HepG2 (cell line): Measurements from ENCODE around the gene CKAP2L. TPM values are rescaled to one million over a fixed set of nuclear protein-coding genes. Genes with fewer than 3 reads are reported as not detected.

ENCODE experiments used
- ATAC-seq: fragments of 200-7000 bp; cut with Tn5 transposase; 3 replicates; pipeline ENCODE4 v1.9.1; 2020; ENCODE audit warnings: mild to moderate bottlenecking, moderate library complexity
- BruUV-seq: library from RNA; stranded (reverse); fragments of 400-500 nt; replicated peaks from 2 replicates; lab custom pipeline; 2021; lab: Mats Ljungman, UMichigan
- CTCF ChIA-PET: fragments of 300-600 bp; formaldehyde crosslinking; extraction: SDS; loops from one replicate; lab custom pipeline; 2021; ENCODE audit warnings: low total read pairs, inconsistent platforms, low intra/inter-chr PET ratio; lab: Yijun Ruan, JAX
- POLR2A ChIA-PET: fragments of 350-600 bp; sonication (Branson Sonifier 250); formaldehyde crosslinking; loops from one replicate; lab custom pipeline; 2020; ENCODE audit warnings: antibody characterized with exemption, inconsistent platforms; lab: Yijun Ruan, JAX
- DNase-seq: peaks from one replicate; pipeline ENCODE4 v3.0.0-alpha.2; 2015; ENCODE audit warnings: low spot score
- FAIRE-seq: peaks from 3 replicates; lab custom pipeline; 2011; peaks lifted over from hg19 to GRCh38; lab: Jason Lieb, UNC
- H2AFZ ChIP-seq: one replicate; pipeline ENCODE4 v1.6.1; 2011; ENCODE audit warnings: low read length, inconsistent platforms
- H3K27ac ChIP-seq: fragments of 300-600 bp; 3 replicates; pipeline ENCODE4 v1.8.0; 2011; ENCODE audit warnings: mixed run types, mild to moderate bottlenecking, mixed read lengths, low read length, inconsistent platforms; ENCODE audit not compliant: insufficient read depth; ENCODE audit errors: extremely low read length
- H3K27me3 ChIP-seq, 2 experiments: fragments of 200-600 bp in 1 of 2; 2 replicates in 1 of 2; 3 replicates in 1 of 2; pipeline versions ENCODE4 v1.6.0 to v1.8.0; 2011; ENCODE audit warnings: low read length in 2 of 2, mild to moderate bottlenecking in 2 of 2, moderate library complexity in 2 of 2, inconsistent platforms in 1 of 2; ENCODE audit not compliant: insufficient read depth in 2 of 2, control insufficient read depth in 1 of 2
- H3K36me3 ChIP-seq, 2 experiments: fragments of 200-600 bp in 1 of 2; replicated peaks in 1 of 2; 2 replicates in 1 of 2; 3 replicates in 1 of 2; pipeline versions ENCODE4 v1.5.1 to v1.8.0; 2011; ENCODE audit warnings: low read length in 2 of 2, inconsistent platforms in 1 of 2; ENCODE audit not compliant: insufficient read depth in 2 of 2, control insufficient read depth in 1 of 2
- H3K4me1 ChIP-seq: 2 replicates; pipeline ENCODE4 v1.5.1; 2012; ENCODE audit warnings: low read length, inconsistent platforms; ENCODE audit not compliant: insufficient read depth
- H3K4me2 ChIP-seq: 2 replicates; pipeline ENCODE4 v1.6.0; 2011; ENCODE audit warnings: low read depth, low read length, inconsistent platforms
- H3K4me3 ChIP-seq, 3 experiments: fragments of 200-600 bp in 1 of 3; sonication (generic), shearing (Covaris generic) in 1 of 3; replicated peaks in 1 of 3; 2 replicates each; pipeline ENCODE4 v1.5.1; 2011 to 2016; ENCODE audit warnings: low read length in 3 of 3, inconsistent platforms in 2 of 3, low read depth in 2 of 3, mild to moderate bottlenecking in 2 of 3, control low read depth in 1 of 3, mixed read lengths in 1 of 3; ENCODE audit not compliant: insufficient read depth in 1 of 3
- H3K79me2 ChIP-seq: one replicate; pipeline ENCODE4 v1.6.1; 2011; ENCODE audit warnings: low read length, inconsistent platforms; ENCODE audit not compliant: insufficient read depth
- H3K9ac ChIP-seq: 2 replicates; pipeline ENCODE4 v1.6.0; 2011; ENCODE audit warnings: mild to moderate bottlenecking, low read depth, low read length, inconsistent platforms; ENCODE audit not compliant: insufficient read depth
- H3K9me3 ChIP-seq: 2 replicates; pipeline ENCODE4 v1.5.1; 2012; ENCODE audit warnings: mild to moderate bottlenecking, low read length
- H4K20me1 ChIP-seq: 2 replicates; pipeline ENCODE4 v1.6.0; 2011; ENCODE audit warnings: inconsistent platforms, mild to moderate bottlenecking, low read length, moderate library complexity; ENCODE audit not compliant: insufficient read depth
- ATF4 ChIP-seq, 2 experiments: fragments of 450-650 bp in 1 of 2; sonication (generic) in 1 of 2; formaldehyde crosslinking; IDR thresholded peaks; 2 replicates each; pipeline versions ENCODE4 v1.5.0 to v1.8.0; 2020 to 2022; ENCODE audit warnings: mild to moderate bottlenecking in 1 of 2, missing genetic modification reagents in 1 of 2
- CCAR2 ChIP-seq: fragments of 200-400 bp; formaldehyde crosslinking; optimal IDR thresholded peaks from 2 replicates; pipeline ENCODE3; 2018; ENCODE audit warnings: low read depth, mild to moderate bottlenecking, low read length, moderate library complexity
- DR1 ChIP-seq: sonication (generic); formaldehyde crosslinking; IDR thresholded peaks from 2 replicates; pipeline ENCODE4 v1.8.0; 2021; ENCODE audit warnings: mild to moderate bottlenecking, missing genetic modification reagents, inconsistent platforms
- FOXK1 ChIP-seq: sonication (generic); formaldehyde crosslinking; IDR thresholded peaks from 2 replicates; pipeline ENCODE4 v1.4.0; 2020; ENCODE audit warnings: low read depth, missing genetic modification reagents, borderline replicate concordance
- HOXD1 ChIP-seq: sonication (generic); formaldehyde crosslinking; IDR thresholded peaks from 2 replicates; pipeline ENCODE4 v1.5.0; 2020; ENCODE audit warnings: missing genetic modification reagents
- MAFF ChIP-seq: IDR thresholded peaks from 2 replicates; pipeline ENCODE4 v1.6.1; 2011; ENCODE audit warnings: low read depth, low read length, improper control_type of control experiment
- MAFK ChIP-seq, 2 experiments: IDR thresholded peaks in 1 of 2; conservative IDR thresholded peaks in 1 of 2; 2 replicates each; pipeline ENCODE4 v1.6.1; 2011; ENCODE audit warnings: improper control_type of control experiment in 2 of 2, low read length in 2 of 2
- NFE2L1 ChIP-seq: sonication (generic); formaldehyde crosslinking; IDR thresholded peaks from 2 replicates; pipeline ENCODE4 v1.4.0; 2020; ENCODE audit warnings: missing genetic modification reagents, mild to moderate bottlenecking, borderline replicate concordance
- NR2F2 ChIP-seq: IDR thresholded peaks from 2 replicates; pipeline ENCODE4 v1.6.1; 2012; ENCODE audit warnings: low read depth, inconsistent platforms, borderline replicate concordance
- SP2 ChIP-seq: sonication (generic); formaldehyde crosslinking; IDR thresholded peaks from 2 replicates; pipeline ENCODE4 v1.5.1; 2020; ENCODE audit warnings: mild to moderate bottlenecking, missing genetic modification reagents
- TP53 ChIP-seq: sonication (generic); formaldehyde crosslinking; conservative IDR thresholded peaks from 2 replicates; pipeline ENCODE4 v1.4.0; 2020; ENCODE audit warnings: missing genetic modification reagents
- ZBTB33 ChIP-seq: sonication (generic); formaldehyde crosslinking; IDR thresholded peaks from 2 replicates; pipeline ENCODE4 v1.4.0; 2020; ENCODE audit warnings: missing genetic modification reagents
- ZMYM3 ChIP-seq: sonication (generic); formaldehyde crosslinking; IDR thresholded peaks from 2 replicates; pipeline ENCODE4 v1.5.1; 2020; ENCODE audit warnings: mild to moderate bottlenecking, missing genetic modification reagents
- ZNF557 ChIP-seq: sonication (generic); formaldehyde crosslinking; IDR thresholded peaks from 2 replicates; pipeline ENCODE4 v1.4.0; 2020; ENCODE audit warnings: missing genetic modification reagents
- ZNF790 ChIP-seq: sonication (generic); formaldehyde crosslinking; IDR thresholded peaks from 2 replicates; pipeline ENCODE4 v1.8.0; 2022; ENCODE audit warnings: missing genetic modification reagents, mild to moderate bottlenecking, borderline replicate concordance
- ZNF800 ChIP-seq: sonication (generic); formaldehyde crosslinking; IDR thresholded peaks from 2 replicates; pipeline ENCODE4 v1.4.0; 2020; ENCODE audit warnings: missing genetic modification reagents
- WGBS: methylation state at CpG from one replicate; pipeline ENCODE4 v1.1.6; 2017; ENCODE audit warnings: low lambda C conversion rate; 5-methylcytosine and 5-hydroxymethylcytosine counted together
- in situ Hi-C: cut with HindIII; loops from 2 replicates; pipeline ENCODE4 v1.10.0; 2017; ENCODE audit warnings: low pct_unique_long_range_greater_than_20kb; ENCODE audit not compliant: extremely low pct_ligation_motif_present
- intact Hi-C: fragments of 100-400 bp; cut with micrococcal nuclease; formaldehyde crosslinking; loops from one replicate; pipeline ENCODE4 v1.10.0; 2022; ENCODE audit not compliant: unreplicated experiment
- polyA plus RNA-seq, 8 experiments: library from polyadenylated mRNA; depleted of rRNA in 3 of 8; stranded (reverse) in 7 of 8; unstranded in 1 of 8; fragments of >200 nt; fragmentation: Illumina TruSeq in 4 of 8; extraction: Trizol in 4 of 8; gene quantifications; 2 replicates each; pipeline versions ENCODE4 v1.2.1 to v1.2.3, GENCODE V29; 2011 to 2016; ENCODE audit warnings: low read depth in 4 of 8, missing spikeins in 1 of 8, mixed read lengths in 1 of 8; ENCODE audit not compliant: insufficient read depth in 1 of 8
- total RNA-seq, 5 experiments: library from RNA; depleted of rRNA; stranded (reverse); fragments of >200 nt; fragmentation: Illumina TruSeq; extraction: Trizol; gene quantifications; 2 replicates each; pipeline ENCODE4 v1.2.3, GENCODE V29; 2016; ENCODE audit warnings: low read depth in 1 of 5

The CKAP2L gene
- total and polyA plus RNA-seq, 2 of the 13 experiments (the other 11 are each of a cell fraction or from before 2014, with no cell fraction given): 7.1 to 9.5 TPM

DNA sequence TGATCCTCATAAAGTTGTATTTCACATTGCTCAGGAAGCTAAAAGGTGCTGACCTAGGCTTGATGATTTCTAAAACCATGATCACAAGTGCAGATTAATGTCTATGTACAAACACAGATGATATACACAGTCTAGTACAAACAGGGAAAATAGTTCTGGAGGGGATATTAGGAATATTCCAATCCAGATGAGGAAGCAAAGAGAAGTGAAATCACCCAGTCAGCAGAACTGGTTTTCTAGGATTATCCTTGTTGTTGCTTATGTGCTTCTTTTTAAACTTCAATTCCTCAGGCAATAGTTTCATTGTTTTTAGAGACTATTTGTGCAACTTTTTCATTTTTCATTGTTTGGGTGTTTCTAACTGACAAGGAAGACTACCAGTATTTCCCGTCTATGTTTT, 15.2 kb upstream of the CKAP2L start:
- DNase-seq (no peak), ATAC-seq (no peak), FAIRE-seq (no peak)
- ChIA-PET POLR2A (no interaction called here), CTCF (no interaction called here)
- H3K27me3 ChIP-seq: no peaks in the 10 kb centered on the region
- in situ Hi-C loops: no loop called here
- no peak overlapping the region for H2AFZ ChIP-seq
- no peaks in the 10 kb centered on the region for H3K79me2 ChIP-seq
- no TSS peak for BruUV-seq
- H3K9me3 ChIP-seq: no peaks in the 10 kb centered on the region
- TF ChIP-seq MAFF (peak; percentile 80), HOXD1 (CRISPR knock-in tag) (no peak), MAFK (conservative IDR thresholded peaks at IDR 0.05 in 1 of 2, IDR thresholded peaks at IDR 0.05 in 1 of 2; ENCODE audit: low read length in 2 of 2) (peak; percentile 82 to 84)
- H4K20me1 ChIP-seq: no peaks in the 10 kb centered on the region
- no peak overlapping the region for H3K9ac ChIP-seq
- intact Hi-C loops: no loop called here
- 94% methylated on average over 1 of the region's 1 CpG for WGBS
- no peaks in the 10 kb centered on the region for H3K4me1 ChIP-seq
- H3K27ac ChIP-seq: no peak overlapping the region
- H3K4me2 ChIP-seq: no peak overlapping the region
- H3K4me3 ChIP-seq: no peak overlapping the region
- no peaks in the 10 kb centered on the region for H3K36me3 ChIP-seq

GRCh38 chr2:112777036-112777435, 12.6 kb upstream of the CKAP2L start:
- no peaks in the 10 kb centered on the region for H4K20me1 ChIP-seq
- FAIRE-seq (no peak), DNase-seq (no peak), ATAC-seq (no peak)
- POLR2A ChIA-PET: no interaction called here
- H3K27ac ChIP-seq: no peak overlapping the region
- in situ Hi-C loops: no loop called here
- no peaks in the 10 kb centered on the region for H3K27me3 ChIP-seq
- intact Hi-C loops: no loop called here
- H3K4me1 ChIP-seq: no peaks in the 10 kb centered on the region
- H3K79me2 ChIP-seq: no peaks in the 10 kb centered on the region
- BruUV-seq: no TSS peak
- H3K4me3 ChIP-seq: no peak overlapping the region
- no peaks in the 10 kb centered on the region for H3K9me3 ChIP-seq
- no peak overlapping the region for H2AFZ ChIP-seq
- H3K9ac ChIP-seq: no peak overlapping the region
- no peak overlapping the region for H3K4me2 ChIP-seq
- CTCF ChIA-PET: no interaction called here
- no peaks in the 10 kb centered on the region for H3K36me3 ChIP-seq
- no peak for TF ChIP-seq NFE2L1 (CRISPR knock-in tag)
- TF ChIP-seq NR2F2: no peak
- TF ChIP-seq ZNF557: no peak
- no peak for TF ChIP-seq ZNF800 (CRISPR knock-in tag)
- TF ChIP-seq TP53 (CRISPR knock-in tag): no peak
- TF ChIP-seq DR1 (CRISPR knock-in tag): no peak
- TF ChIP-seq CCAR2: no peak
- TF ChIP-seq FOXK1 (CRISPR knock-in tag): no peak
- no peak for TF ChIP-seq ZNF790
- no peak for TF ChIP-seq SP2 (CRISPR knock-in tag)
- TF ChIP-seq ATF4 (CRISPR knock-in tag; IDR thresholded peaks at IDR 0.05): no peak
- TF ChIP-seq ZBTB33 (CRISPR knock-in tag): no peak
- TF ChIP-seq ZMYM3 (CRISPR knock-in tag): no peak
